GM12878 (cell line): Measurements from ENCODE around the gene PODN. TPM values are rescaled to one million over a fixed set of nuclear protein-coding genes. Genes with fewer than 3 reads are reported as not detected.

ENCODE experiments used
- ATAC-seq: fragments of 200-7000 bp; cut with Tn5 transposase; 3 replicates; pipeline ENCODE4 v1.9.1; 2020; ENCODE audit warnings: mild to moderate bottlenecking, moderate library complexity
- BruUV-seq: library from RNA; stranded (reverse); fragments of 400-500 nt; replicated peaks from 2 replicates; lab custom pipeline; 2021; lab: Mats Ljungman, UMichigan
- CTCF ChIA-PET: fragments of 300-600 bp; sonication (Branson Sonifier 250); formaldehyde crosslinking; extraction: SDS; loops from one replicate; lab custom pipeline; 2021; ENCODE audit warnings: inconsistent platforms; lab: Yijun Ruan, JAX
- POLR2A ChIA-PET: fragments of 350-600 bp; formaldehyde crosslinking; extraction: SDS; loops from one replicate; lab custom pipeline; 2021; ENCODE audit warnings: inconsistent platforms; lab: Charles Lee
- RAD21 ChIA-PET: fragments of 300-600 bp; sonication (Branson Sonifier 250); formaldehyde crosslinking; loops from one replicate; lab custom pipeline; 2023; ENCODE audit warnings: antibody characterized with exemption; ENCODE audit not compliant: unreplicated experiment; lab: Charles Lee
- SMC1A ChIA-PET: fragments of 300-600 bp; sonication (Branson Sonifier 250); formaldehyde crosslinking; loops from one replicate; lab custom pipeline; 2023; ENCODE audit not compliant: unreplicated experiment, uncharacterized antibody; lab: Charles Lee
- DNase-seq: peaks from one replicate; pipeline ENCODE4 v3.0.0-alpha.2; 2011; ENCODE audit warnings: low read depth, low spot score
- FAIRE-seq: peaks from 3 replicates; lab custom pipeline; 2011; peaks lifted over from hg19 to GRCh38; lab: Jason Lieb, UNC
- H2AFZ ChIP-seq: 2 replicates; pipeline ENCODE4 v1.6.0; 2011; ENCODE audit warnings: low read depth, low read length, control low read depth; ENCODE audit not compliant: control insufficient read depth
- H3K27ac ChIP-seq: 2 replicates; pipeline ENCODE4 v1.5.1; 2011; ENCODE audit warnings: control low read depth; ENCODE audit not compliant: control insufficient read depth, insufficient read depth
- H3K27me3 ChIP-seq, 2 experiments: replicated peaks in 1 of 2; 2 replicates each; pipeline versions ENCODE4 v1.6.0 to v1.6.1; 2011; ENCODE audit warnings: low read length in 1 of 2; ENCODE audit not compliant: control insufficient read depth in 2 of 2, insufficient read depth in 2 of 2
- H3K36me3 ChIP-seq, 2 experiments: 2 replicates each; pipeline ENCODE4 v1.5.1; 2011; ENCODE audit warnings: low read length in 1 of 2; ENCODE audit not compliant: control insufficient read depth in 2 of 2, insufficient read depth in 2 of 2
- H3K4me1 ChIP-seq: 2 replicates; pipeline ENCODE4 v1.6.1; 2011; ENCODE audit warnings: mild to moderate bottlenecking, low read length, moderate library complexity, mixed read lengths; ENCODE audit not compliant: control insufficient read depth, insufficient read depth
- H3K4me2 ChIP-seq: 2 replicates; pipeline ENCODE4 v1.6.0; 2011; ENCODE audit warnings: control low read depth; ENCODE audit not compliant: control insufficient read depth, insufficient read depth
- H3K4me3 ChIP-seq: fragments of 200-600 bp; sonication (generic); 2 replicates; pipeline ENCODE4 v1.5.1; 2016
- H3K79me2 ChIP-seq: 2 replicates; pipeline ENCODE4 v1.6.0; 2011; ENCODE audit warnings: low read length; ENCODE audit not compliant: control insufficient read depth, insufficient read depth
- H3K9ac ChIP-seq: 2 replicates; pipeline ENCODE4 v1.8.0; 2011; ENCODE audit warnings: low read length, control low read depth, mixed read lengths; ENCODE audit not compliant: control insufficient read depth, insufficient read depth
- H3K9me3 ChIP-seq: replicated peaks from 3 replicates; pipeline ENCODE4 v1.5.1; 2011; ENCODE audit warnings: mild to moderate bottlenecking, low read length; ENCODE audit not compliant: control insufficient read depth, insufficient read depth
- H4K20me1 ChIP-seq: 2 replicates; pipeline ENCODE4 v1.6.0; 2011; ENCODE audit not compliant: control insufficient read depth, insufficient read depth
- CBFB ChIP-seq: IDR thresholded peaks from 2 replicates; pipeline ENCODE4 v1.6.1; 2016; ENCODE audit warnings: antibody characterized with exemption, low read depth
- GATAD2B ChIP-seq: fragments of 450-650 bp; conservative IDR thresholded peaks from 2 replicates; pipeline ENCODE4 v1.6.1; 2017; ENCODE audit warnings: low read depth, mild to moderate bottlenecking, moderate library complexity
- IKZF2 ChIP-seq, 2 experiments: fragments of 450-650 bp; IDR thresholded peaks; 2 replicates each; pipeline ENCODE4 v1.6.1; 2017; ENCODE audit warnings: mild to moderate bottlenecking in 2 of 2, moderate library complexity in 2 of 2
- KLF5 ChIP-seq: fragments of 450-650 bp; IDR thresholded peaks from 2 replicates; pipeline ENCODE4 v1.6.1; 2014; ENCODE audit warnings: mild to moderate bottlenecking; ENCODE audit not compliant: partially characterized antibody
- NFYA ChIP-seq: IDR thresholded peaks from 2 replicates; pipeline ENCODE4 v1.6.1; 2011; ENCODE audit warnings: low read depth, mild to moderate bottlenecking, low read length, improper control_type of control experiment, borderline replicate concordance
- NKRF ChIP-seq: fragments of 450-650 bp; conservative IDR thresholded peaks from 2 replicates; pipeline ENCODE4 v1.6.1; 2017; ENCODE audit warnings: mild to moderate bottlenecking, moderate library complexity
- NR2F1 ChIP-seq: fragments of 450-650 bp; conservative IDR thresholded peaks from 2 replicates; pipeline ENCODE4 v1.6.1; 2017; ENCODE audit warnings: mild to moderate bottlenecking
- PBX3 ChIP-seq: IDR thresholded peaks from 2 replicates; pipeline ENCODE4 v1.6.1; 2011; ENCODE audit warnings: mild to moderate bottlenecking, low read depth, low read length, moderate library complexity; ENCODE audit not compliant: insufficient replicate concordance
- POLR2A ChIP-seq: IDR thresholded peaks from 2 replicates; pipeline ENCODE4 v1.6.1; 2011; ENCODE audit warnings: low read depth, mild to moderate bottlenecking, low read length
- POLR2AphosphoS2 ChIP-seq: IDR thresholded peaks from 2 replicates; pipeline ENCODE4 v1.6.1; 2011; ENCODE audit warnings: low read depth, mild to moderate bottlenecking, low read length, improper control_type of control experiment, moderate library complexity
- SPI1 ChIP-seq: IDR thresholded peaks from 2 replicates; pipeline ENCODE4 v1.6.1; 2011; ENCODE audit warnings: low read depth, mild to moderate bottlenecking, low read length, moderate library complexity, borderline replicate concordance; ENCODE audit not compliant: insufficient read depth
- STAT1 ChIP-seq: fragments of 450-650 bp; conservative IDR thresholded peaks from 2 replicates; pipeline ENCODE4 v1.6.1; 2014; ENCODE audit warnings: antibody characterized with exemption, mild to moderate bottlenecking
- ZNF207 ChIP-seq: fragments of 450-650 bp; IDR thresholded peaks from 2 replicates; pipeline ENCODE4 v1.6.1; 2014; ENCODE audit warnings: antibody characterized with exemption, mild to moderate bottlenecking, borderline replicate concordance
- ZNF592 ChIP-seq: fragments of 450-650 bp; IDR thresholded peaks from 2 replicates; pipeline ENCODE4 v1.6.1; 2017; ENCODE audit warnings: mild to moderate bottlenecking, moderate library complexity
- WGBS: methylation state at CpG from one replicate; pipeline ENCODE4 v1.1.6; 2016; ENCODE audit warnings: low lambda C conversion rate; ENCODE audit not compliant: insufficient replicate concordance, insufficient coverage; ENCODE audit errors: missing lambda C conversion rate; 5-methylcytosine and 5-hydroxymethylcytosine counted together
- in situ Hi-C: fragments of 300-500 bp; cut with MboI; formaldehyde crosslinking; loops from 9 replicates; pipeline ENCODE4 v1.14.3; 2018; ENCODE audit warnings: mixed read lengths
- intact Hi-C: fragments of 100-400 bp; cut with micrococcal nuclease; formaldehyde crosslinking; loops from one replicate; pipeline ENCODE4 v1.14.2; 2022; ENCODE audit not compliant: unreplicated experiment
- polyA plus RNA-seq, 11 experiments: library from polyadenylated mRNA; depleted of rRNA in 4 of 11; unstranded in 6 of 11; stranded (reverse) in 5 of 11; fragments of >200 nt; fragmentation: Nextera tagmentation in 4 of 11; fragmentation: Illumina TruSeq in 1 of 11; extraction: Ambion mirVana in 4 of 11; extraction: Trizol in 1 of 11; gene quantifications; 1 replicate in 1 of 11; 2 replicates in 10 of 11; pipeline versions ENCODE4 v1.2.1 to v1.2.3, GENCODE V29; 2011 to 2016; ENCODE audit warnings: inconsistent platforms in 2 of 11, missing spikeins in 2 of 11, low read depth in 1 of 11
- total RNA-seq, 4 experiments: library from RNA; depleted of rRNA in 3 of 4; stranded (reverse); fragments of >200 nt in 3 of 4; fragmentation: Illumina TruSeq in 1 of 4; extraction: Trizol in 1 of 4; gene quantifications; 2 replicates each; pipeline versions ENCODE4 v1.2.1 to v1.2.3, GENCODE V29; 2013 to 2021

PODN gene
- total and polyA plus RNA-seq, 10 of the 15 experiments (the other 5 are each of a cell fraction or from before 2014, with no cell fraction given), result 0.10 TPM; not detected in 9

GRCh38 chr1:53122961-53123413 is 61.0 kb downstream of the PODN start (continued):
- no peak for TF ChIP-seq SPI1

GRCh38 chr1:53123453-53124140 is 61.6 kb downstream of the PODN start:
- Histone ChIP-seq H3K79me2 (no peaks in the 10 kb centered on the region), H3K36me3 (no peaks in the 10 kb centered on the region), H3K4me1 (no peaks in the 10 kb centered on the region), H3K4me2 (no peak overlapping the region), H3K4me3 (no peak overlapping the region), H3K27me3 (no peaks in the 10 kb centered on the region), H3K27ac (no peak overlapping the region), H3K9me3 (no peaks in the 10 kb centered on the region), H4K20me1 (no peaks in the 10 kb centered on the region), H3K9ac (no peak overlapping the region), H2AFZ (no peak overlapping the region)
- ATAC-seq (no peak), DNase-seq (no peak), FAIRE-seq (no peak)
- POLR2A ChIA-PET, result no interaction called here
- RAD21 ChIA-PET, result no interaction called here
- no TSS peak for BruUV-seq
- in situ Hi-C loops, result no loop called here
- SMC1A ChIA-PET, result interaction anchor here (1.0 kb wide), 1 partner anchor 16 kb away, joined by 3 read pairs; no protein-coding TSS in a partner anchor
- 36% methylated on average over 19 of the region's 19 CpGs for WGBS
- TF ChIP-seq KLF5, result no peak
- no peak for TF ChIP-seq STAT1
- TF ChIP-seq ZNF207, result no peak
- TF ChIP-seq CBFB, result no peak
- no peak for TF ChIP-seq GATAD2B
- no peak for TF ChIP-seq NR2F1
- TF ChIP-seq POLR2A, result no peak
- TF ChIP-seq PBX3, result no peak
- TF ChIP-seq IKZF2 (IDR thresholded peaks at IDR 0.05), result no peak
- TF ChIP-seq ZNF592, result no peak
- no peak for TF ChIP-seq NFYA
- no peak for TF ChIP-seq NKRF
- TF ChIP-seq POLR2AphosphoS2, result no peak
- CTCF ChIA-PET, result no interaction called here
- intact Hi-C loops, result no loop called here
